CD14-positive monocyte (primary cell): ENCODE results near the gene NEDD4L. TPM values are rescaled to one million over a fixed set of nuclear protein-coding genes. Genes with fewer than 3 reads are reported as not detected.
A peak's percentile ranks its signal among the peaks of the same experiment; 100 is the strongest.

ENCODE experiments used
- DNase-seq, 3 donors: peaks; one replicate each; pipeline ENCODE4 v3.0.0-alpha.2; 2011 to 2022
- H2AFZ ChIP-seq: 2 replicates; pipeline ENCODE4 v1.6.0; 2012; ENCODE audit warnings: mild to moderate bottlenecking, low read depth, low read length, inconsistent platforms; ENCODE audit not compliant: insufficient read depth, poor library complexity, severe bottlenecking
- H3K27ac ChIP-seq, 2 donors: 1 replicate in 1 of 2; 2 replicates in 1 of 2; pipeline ENCODE4 v1.5.1; 2012 to 2013; ENCODE audit warnings: low read length in 2 of 2, control low read depth in 1 of 2, inconsistent platforms in 1 of 2, low read depth in 1 of 2, mild to moderate bottlenecking in 1 of 2
- H3K27me3 ChIP-seq, 2 donors: one replicate each; pipeline versions ENCODE4 v1.6.0 to v1.6.1; 2011 to 2013; ENCODE audit warnings: low read length in 2 of 2; ENCODE audit not compliant: control insufficient read depth in 2 of 2, insufficient read depth in 2 of 2
- H3K36me3 ChIP-seq, 2 donors: replicated peaks in 1 of 2; 1 replicate in 1 of 2; 2 replicates in 1 of 2; pipeline versions ENCODE4 v1.5.1 to v1.6.1; 2012 to 2013; ENCODE audit warnings: low read length in 2 of 2, control low read depth in 1 of 2, inconsistent platforms in 1 of 2, mild to moderate bottlenecking in 1 of 2; ENCODE audit not compliant: insufficient read depth in 2 of 2, control insufficient read depth in 1 of 2
- H3K4me1 ChIP-seq, 2 donors: 1 replicate in 1 of 2; 2 replicates in 1 of 2; pipeline versions ENCODE4 v1.5.1 to v1.6.1; 2012 to 2013; ENCODE audit warnings: low read length in 2 of 2, control low read depth in 1 of 2, inconsistent platforms in 1 of 2, mild to moderate bottlenecking in 1 of 2, moderate library complexity in 1 of 2; ENCODE audit not compliant: insufficient read depth in 2 of 2, control insufficient read depth in 1 of 2
- H3K4me2 ChIP-seq: replicated peaks from 2 replicates; pipeline ENCODE3; 2012; ENCODE audit warnings: low read length, moderate library complexity, mild to moderate bottlenecking; ENCODE audit not compliant: poor library complexity, severe bottlenecking; ENCODE audit errors: extremely low read depth
- H3K4me3 ChIP-seq, 3 experiments: fragments of 200-600 bp in 1 of 3; sonication (generic) in 1 of 3; replicated peaks in 1 of 3; 1 replicate in 2 of 3; 2 replicates in 1 of 3; pipeline ENCODE4 v1.5.1; 2011 to 2013; ENCODE audit warnings: low read length in 3 of 3, mild to moderate bottlenecking in 3 of 3, control low read depth in 2 of 3, low read depth in 2 of 3, inconsistent platforms in 1 of 3, moderate library complexity in 1 of 3
- H3K79me2 ChIP-seq: 2 replicates; pipeline ENCODE4 v1.6.0; 2012; ENCODE audit warnings: mild to moderate bottlenecking, control low read depth, inconsistent platforms, low read length, moderate library complexity; ENCODE audit not compliant: insufficient read depth
- H3K9ac ChIP-seq: 2 replicates; pipeline ENCODE4 v1.6.0; 2017; ENCODE audit warnings: low read length, mild to moderate bottlenecking; ENCODE audit not compliant: insufficient read depth, poor library complexity, severe bottlenecking
- H3K9me3 ChIP-seq, 2 donors: replicated peaks in 1 of 2; 1 replicate in 1 of 2; 2 replicates in 1 of 2; pipeline versions ENCODE4 v1.5.1 to v1.6.1; 2012 to 2013; ENCODE audit warnings: low read length in 2 of 2, control low read depth in 1 of 2; ENCODE audit not compliant: control insufficient read depth in 1 of 2, insufficient read depth in 1 of 2
- H4K20me1 ChIP-seq: 2 replicates; pipeline ENCODE4 v1.6.0; 2012; ENCODE audit warnings: mild to moderate bottlenecking, low read length, control low read depth, moderate library complexity; ENCODE audit not compliant: insufficient read depth
- H3K27ac Mint-ChIP-seq, 7 donors: one replicate each; pipeline ENCODE4 v1.8.0; 2020; ENCODE audit warnings: mild to moderate bottlenecking in 7 of 7, mixed read lengths in 7 of 7, moderate library complexity in 6 of 7, inconsistent platforms in 2 of 7
- H3K27me3 Mint-ChIP-seq, 3 donors: one replicate each; pipeline ENCODE4 v1.8.0; 2021 to 2022; ENCODE audit warnings: low read depth in 3 of 3, mild to moderate bottlenecking in 3 of 3, mixed read lengths in 3 of 3, moderate library complexity in 3 of 3, inconsistent platforms in 1 of 3
- H3K36me3 Mint-ChIP-seq, 2 donors: one replicate each; pipeline ENCODE4 v1.8.0; 2020; ENCODE audit warnings: mixed read lengths in 2 of 2, inconsistent platforms in 1 of 2, mild to moderate bottlenecking in 1 of 2
- H3K4me1 Mint-ChIP-seq: one replicate; pipeline ENCODE4 v1.8.0; 2020; ENCODE audit warnings: mild to moderate bottlenecking, mixed read lengths
- H3K4me3 Mint-ChIP-seq, 2 donors: one replicate each; pipeline ENCODE4 v1.8.0; 2020; ENCODE audit warnings: mild to moderate bottlenecking in 2 of 2, mixed read lengths in 2 of 2, moderate library complexity in 1 of 2
- H3K9me3 Mint-ChIP-seq, 7 donors: one replicate each; pipeline ENCODE4 v1.8.0; 2020 to 2022; ENCODE audit warnings: mixed read lengths in 7 of 7, mild to moderate bottlenecking in 6 of 7, moderate library complexity in 6 of 7, inconsistent platforms in 2 of 7
- CTCF ChIP-seq: fragments of 200-600 bp; IDR thresholded peaks from one replicate; pipeline ENCODE4 v1.8.0; 2022; ENCODE audit warnings: antibody characterized with exemption, mild to moderate bottlenecking
- WGBS: methylation state at CpG from one replicate; pipeline ENCODE4 v1.1.5; 2013; ENCODE audit warnings: missing lambda C conversion rate; ENCODE audit not compliant: insufficient coverage; 5-methylcytosine and 5-hydroxymethylcytosine counted together
- intact Hi-C, 2 donors: fragments of 100-400 bp; cut with micrococcal nuclease; formaldehyde crosslinking; loops; one replicate each; pipeline versions ENCODE4 v1.15.0 to v1.15.1; 2023
- polyA plus RNA-seq, 3 donors: library from polyadenylated mRNA; depleted of rRNA in 1 of 3; unstranded in 2 of 3; stranded (reverse) in 1 of 3; fragments of 300-500 nt in 2 of 3; fragments of >200 nt in 1 of 3; fragmentation: Illumina TruSeq in 2 of 3; gene quantifications; 1 replicate in 2 of 3; 2 replicates in 1 of 3; pipeline ENCODE4 v1.2.3, GENCODE V29; 2012 to 2021

The NEDD4L gene
- polyA plus RNA-seq, 3 donors: 2.5 to 5.2 (median 4.5) TPM

GRCh38 chr18:58268849-58269248 lies 224.8 kb downstream of the NEDD4L start:
- Mint-ChIP-seq H3K27me3 (no peaks in the 10 kb centered on the region), H3K36me3 (no peaks in the 10 kb centered on the region), H3K4me1 (no peaks in the 10 kb centered on the region), H3K4me3 (no peak overlapping the region), H3K9me3 (peaks cover 0 to 3% (median 0%) of the 10 kb centered on the region in 7 donors), H3K27ac (peak overlapping the region in 1 of 7 donors; percentile 10)
- Histone ChIP-seq H3K36me3 (no peaks in the 10 kb centered on the region), H3K4me2 (no peak overlapping the region), H3K4me1 (no peaks in the 10 kb centered on the region), H3K27ac (no peak overlapping the region), H3K4me3 (no peak overlapping the region), H4K20me1 (no peaks in the 10 kb centered on the region), H3K9me3 (no peaks in the 10 kb centered on the region), H3K9ac (no peak overlapping the region), H3K79me2 (no peaks in the 10 kb centered on the region), H3K27me3 (no peaks in the 10 kb centered on the region), H2AFZ (no peak overlapping the region)
- WGBS: 88% methylated on average over 1 of the region's 2 CpGs
- DNase-seq: no peak
- TF ChIP-seq CTCF: no peak
- intact Hi-C loops: no loop called here

GRCh38 chr18:58269931-58270330 lies 225.9 kb downstream of the NEDD4L start:
- Mint-ChIP-seq H3K4me3 (no peak overlapping the region), H3K4me1 (no peaks in the 10 kb centered on the region), H3K9me3 (peaks cover 0 to 5% (median 0%) of the 10 kb centered on the region in 7 donors), H3K27ac (no peak overlapping the region), H3K36me3 (no peaks in the 10 kb centered on the region), H3K27me3 (no peaks in the 10 kb centered on the region)
- TF ChIP-seq CTCF: no peak
- Histone ChIP-seq H3K9me3 (no peaks in the 10 kb centered on the region), H3K9ac (no peak overlapping the region), H3K79me2 (no peaks in the 10 kb centered on the region), H3K4me1 (no peaks in the 10 kb centered on the region), H3K27me3 (no peaks in the 10 kb centered on the region), H3K27ac (no peak overlapping the region), H4K20me1 (no peaks in the 10 kb centered on the region), H2AFZ (no peak overlapping the region), H3K4me2 (no peak overlapping the region), H3K36me3 (no peaks in the 10 kb centered on the region), H3K4me3 (no peak overlapping the region)
- DNase-seq: no peak
- intact Hi-C loops: no loop called here
- WGBS: 93% methylated on average over 3 of the region's 5 CpGs
